ENCODE data around the gene EPHA5.

Gene EPHA5

DNA sequence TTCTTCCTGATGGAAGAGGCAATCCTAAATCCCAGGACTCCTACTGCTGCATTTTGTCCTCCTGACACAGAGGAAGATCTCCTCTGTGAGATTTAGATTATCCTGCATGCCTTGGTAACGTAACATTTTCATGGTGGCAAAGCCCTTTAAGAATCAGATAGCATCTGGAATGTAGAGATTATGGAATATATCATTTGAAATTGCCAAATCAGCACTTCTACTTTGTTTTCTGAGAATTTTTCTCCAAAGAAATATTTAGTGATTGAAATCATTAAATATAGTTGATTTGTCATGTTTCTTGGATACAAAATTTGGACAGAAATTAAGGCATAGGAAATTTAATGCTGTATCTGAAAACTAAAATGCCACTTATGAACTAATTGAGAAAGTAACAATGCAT, 326.9 kb downstream of the EPHA5 start:
- TF ChIP-seq, protein P1, sequence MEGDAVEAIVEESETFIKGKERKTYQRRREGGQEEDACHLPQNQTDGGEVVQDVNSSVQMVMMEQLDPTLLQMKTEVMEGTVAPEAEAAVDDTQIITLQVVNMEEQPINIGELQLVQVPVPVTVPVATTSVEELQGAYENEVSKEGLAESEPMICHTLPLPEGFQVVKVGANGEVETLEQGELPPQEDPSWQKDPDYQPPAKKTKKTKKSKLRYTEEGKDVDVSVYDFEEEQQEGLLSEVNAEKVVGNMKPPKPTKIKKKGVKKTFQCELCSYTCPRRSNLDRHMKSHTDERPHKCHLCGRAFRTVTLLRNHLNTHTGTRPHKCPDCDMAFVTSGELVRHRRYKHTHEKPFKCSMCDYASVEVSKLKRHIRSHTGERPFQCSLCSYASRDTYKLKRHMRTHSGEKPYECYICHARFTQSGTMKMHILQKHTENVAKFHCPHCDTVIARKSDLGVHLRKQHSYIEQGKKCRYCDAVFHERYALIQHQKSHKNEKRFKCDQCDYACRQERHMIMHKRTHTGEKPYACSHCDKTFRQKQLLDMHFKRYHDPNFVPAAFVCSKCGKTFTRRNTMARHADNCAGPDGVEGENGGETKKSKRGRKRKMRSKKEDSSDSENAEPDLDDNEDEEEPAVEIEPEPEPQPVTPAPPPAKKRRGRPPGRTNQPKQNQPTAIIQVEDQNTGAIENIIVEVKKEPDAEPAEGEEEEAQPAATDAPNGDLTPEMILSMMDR (conservative IDR thresholded peaks at IDR 0.05) = no peak
- no peak overlapping the region for H3K27ac ChIP-seq

DNA sequence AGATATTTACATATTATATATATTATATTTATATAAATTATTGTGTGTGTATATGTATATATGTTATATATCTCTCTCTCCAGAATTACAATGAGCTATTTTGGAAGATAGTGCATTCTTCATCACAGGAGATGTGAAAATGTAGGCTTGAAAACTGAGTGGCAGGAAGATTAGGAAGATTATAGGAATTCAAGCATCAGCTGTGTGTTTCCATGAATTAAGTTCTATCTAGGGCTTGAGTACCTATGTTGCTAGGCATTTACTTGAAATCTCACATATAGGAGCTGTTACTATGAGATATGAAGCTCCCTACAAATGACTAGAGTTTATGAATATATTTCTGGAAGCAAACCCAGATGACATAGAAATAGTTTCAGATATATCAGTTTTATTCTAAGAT, 328.7 kb downstream of the EPHA5 start:
- TF ChIP-seq, protein P1 (conservative IDR thresholded peaks at IDR 0.05) = no peak
- H3K27ac ChIP-seq = no peak overlapping the region

GRCh38 chr4:65340382-65341109, 329.7 kb downstream of the EPHA5 start:
- TF ChIP-seq, protein P1 (conservative IDR thresholded peaks at IDR 0.05) = no peak
- no peak overlapping the region for H3K27ac ChIP-seq

DNA sequence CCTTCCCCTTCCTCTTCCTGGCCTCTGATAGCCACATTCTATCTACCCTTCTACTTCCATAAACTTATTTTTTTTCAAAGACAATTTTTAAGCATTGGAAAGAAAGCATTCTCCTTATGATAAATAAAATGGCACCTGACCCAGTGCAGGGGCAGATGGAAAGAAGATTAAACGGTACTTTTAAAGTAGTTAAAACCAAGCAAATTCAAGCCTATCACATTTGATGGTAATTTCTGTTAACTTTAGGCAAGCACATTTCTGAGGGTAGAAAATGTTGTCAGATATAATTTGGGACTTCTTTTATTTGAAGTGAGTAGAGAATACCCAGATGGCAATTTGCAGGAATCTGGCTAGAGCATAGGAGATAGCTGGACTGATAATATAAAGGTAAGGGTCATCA, 332.9 kb downstream of the EPHA5 start:
- no peak overlapping the region for H3K27ac ChIP-seq
- TF ChIP-seq, protein P1 (conservative IDR thresholded peaks at IDR 0.05) = no peak

- no peak overlapping the region for H3K27ac ChIP-seq
- TF ChIP-seq, protein P1 (conservative IDR thresholded peaks at IDR 0.05) = no peak
Observed at GRCh38 chr4:65336465-65336864, 333.8 kb downstream of the EPHA5 start.

DNA sequence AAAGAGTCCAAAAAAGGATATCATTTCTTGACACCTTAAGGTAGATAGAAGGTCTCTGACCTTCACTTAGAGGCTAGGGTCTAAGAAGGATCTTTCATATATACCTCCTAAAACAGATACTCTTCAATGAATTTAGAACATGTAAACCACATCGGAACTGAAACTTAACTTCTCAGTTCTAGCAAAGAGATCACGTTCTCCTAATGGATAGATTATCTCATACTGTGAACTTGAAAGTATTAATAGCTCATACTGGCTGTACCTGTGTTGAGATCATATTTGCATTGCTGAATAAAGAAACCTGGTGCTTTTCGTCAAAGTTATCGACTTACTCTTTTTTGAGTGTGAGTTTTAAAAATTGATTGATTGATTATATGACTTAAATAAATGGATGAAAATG, 353.8 kb downstream of the EPHA5 start:
- no peak overlapping the region for H3K27ac ChIP-seq

GRCh38 chr4:65311120-65311519, 359.2 kb downstream of the EPHA5 start:
- TF ChIP-seq, protein P1 (conservative IDR thresholded peaks at IDR 0.05) = no peak
- no peak overlapping the region for H3K27ac ChIP-seq

More for the DNA sequence above, 353.8 kb downstream of the EPHA5 start:
- TF ChIP-seq, protein P1 (conservative IDR thresholded peaks at IDR 0.05) = no peak
